Esophagus squamous epithelium (tissue), 5 donors: Measurements from ENCODE around the gene FAM200B. TPM values are rescaled to one million over a fixed set of nuclear protein-coding genes. Genes with fewer than 3 reads are reported as not detected.

Experiments
- DNase-seq: peaks from one replicate; lab custom pipeline; 2025; lab: John Stamatoyannopoulos, UW
- H3K27ac ChIP-seq, 4 donors: fragments of 200-600 bp; sonication (generic); one replicate each; pipeline ENCODE4 v1.5.1; 2016 to 2019; ENCODE audit warnings: mild to moderate bottlenecking in 1 of 4
- H3K27me3 ChIP-seq, 4 donors: fragments of 200-600 bp; sonication (generic); 1 replicate in 3 of 4; 2 replicates in 1 of 4; pipeline versions ENCODE4 v1.5.1 to v1.6.0; 2017 to 2021; ENCODE audit warnings: antibody characterized with exemption in 1 of 4
- H3K36me3 ChIP-seq, 3 donors: fragments of 200-600 bp; sonication (generic); one replicate each; pipeline ENCODE4 v1.5.1; 2016 to 2019
- H3K4me1 ChIP-seq, 3 donors: fragments of 200-600 bp; sonication (generic); one replicate each; pipeline ENCODE4 v1.5.1; 2017 to 2019
- H3K4me3 ChIP-seq, 4 donors: fragments of 200-600 bp; sonication (generic); 1 replicate in 3 of 4; 2 replicates in 1 of 4; pipeline ENCODE4 v1.5.1; 2016 to 2019; ENCODE audit warnings: mild to moderate bottlenecking in 2 of 4, moderate library complexity in 1 of 4
- H3K9me3 ChIP-seq, 3 donors: fragments of 200-600 bp; sonication (generic); one replicate each; pipeline ENCODE4 v1.5.1; 2016 to 2019
- POLR2A ChIP-seq, 4 donors: fragments of 450-650 bp; IDR thresholded peaks; one replicate each; pipeline ENCODE4 v1.6.1; 2017; ENCODE audit warnings: antibody characterized with exemption in 4 of 4, mild to moderate bottlenecking in 4 of 4, moderate library complexity in 3 of 4
- WGBS, 2 donors: methylation state at CpG; one replicate each; pipeline ENCODE4 v1.1.5; 2018; 5-methylcytosine and 5-hydroxymethylcytosine counted together
- intact Hi-C: fragments of 100-400 bp; cut with DNase I; formaldehyde crosslinking; loops from one replicate; pipeline ENCODE4 v1.15.0; 2022
- total RNA-seq, 4 donors: library from RNA; depleted of rRNA; stranded (reverse); fragments of >200 nt; gene quantifications; one replicate each; pipeline ENCODE4 v1.1.0, GENCODE V29; 2016
- TF ChIP-seq, protein P1 (sequence below), 6 experiments: fragments of 450-650 bp in 4 of 6; fragments of 200-600 bp in 2 of 6; sonication (generic) in 2 of 6; IDR thresholded peaks; one replicate each; pipeline ENCODE4 v1.5.1; 2016 to 2019; ENCODE audit warnings: antibody characterized with exemption in 6 of 6, mild to moderate bottlenecking in 4 of 6, moderate library complexity in 4 of 6
- donor health status: DM: yes; HTN: yes; CAD: no.

Gene FAM200B
- 10 to 100 TPM; 17.1 to 39.6 (median 31.4) TPM for total RNA-seq

DNA sequence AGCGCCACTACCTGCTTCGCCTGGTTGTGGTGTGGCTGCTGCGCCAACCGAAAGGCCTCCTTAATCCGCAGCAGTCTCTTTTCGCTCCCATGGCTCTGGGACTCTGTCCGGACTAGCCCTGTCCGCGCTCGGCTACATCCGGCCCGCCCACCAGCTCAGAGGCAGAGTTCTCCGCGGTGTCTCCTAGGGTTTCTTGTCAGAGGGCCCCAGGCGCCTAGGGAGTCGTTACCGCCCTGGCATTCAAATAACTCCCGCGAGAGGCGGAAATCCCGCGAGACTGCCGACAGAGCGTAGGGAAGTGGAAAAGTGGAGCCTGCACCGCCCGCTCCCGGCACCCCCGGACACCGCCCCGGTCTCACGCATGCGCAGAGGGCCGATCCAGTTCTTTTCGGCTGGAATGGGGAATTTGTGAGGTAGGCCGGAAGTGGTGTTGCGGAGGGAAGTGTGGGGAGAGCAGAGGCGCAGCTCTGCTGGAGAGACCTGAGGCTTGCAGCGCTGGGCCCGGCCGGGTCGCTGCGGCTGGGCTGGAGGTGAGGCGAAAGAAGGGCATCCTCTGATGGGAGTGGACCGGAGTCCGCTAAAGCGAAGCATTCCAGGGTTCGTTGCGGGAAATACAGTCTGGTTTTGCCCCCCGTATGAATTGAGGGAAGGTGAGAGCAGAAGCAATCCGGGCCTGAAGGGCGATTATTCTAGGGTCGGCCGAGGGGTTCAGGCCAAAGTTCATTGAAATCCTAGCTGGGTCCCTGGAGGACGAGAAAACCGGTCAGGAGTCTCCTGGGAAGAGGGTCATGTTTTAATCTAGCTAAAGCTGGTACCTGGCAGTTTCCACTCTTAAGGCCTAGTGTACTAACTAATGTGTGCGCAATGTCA is at the start of gene FAM200B:
Gene FAM200B, plus strand, starts transcription at position 456 of the 870 bp plus-strand sequence. CDS start 5,151 bp downstream, outside the sequence.
- H3K9me3 ChIP-seq = no peaks in the 10 kb centered on the region
- no peaks in the 10 kb centered on the region for H3K27me3 ChIP-seq
- 0 to 1% methylated on average over 20 to 28 of the region's 56 CpGs for WGBS, 2 donors
- peak within 1 kb of the TSS; percentile 60 to 79 (median 69) for H3K4me3 ChIP-seq
- H3K4me1 ChIP-seq = peaks cover 3 to 89% (median 19%) of the 10 kb centered on the region in 3 donors
- DNase-seq = peak; percentile 77
- H3K27ac ChIP-seq = peak within 1 kb of the TSS; percentile 91 to 95 (median 92)
- intact Hi-C loops = no loop called here
- H3K36me3 ChIP-seq = peaks cover 0 to 6% (median 0%) of the 10 kb centered on the region in 3 donors
- TF ChIP-seq POLR2A (IDR thresholded peaks at IDR 0.05) = peak in 3 of 4 donors; percentile 79 to 85 (median 80)
- TF ChIP-seq, protein P1, sequence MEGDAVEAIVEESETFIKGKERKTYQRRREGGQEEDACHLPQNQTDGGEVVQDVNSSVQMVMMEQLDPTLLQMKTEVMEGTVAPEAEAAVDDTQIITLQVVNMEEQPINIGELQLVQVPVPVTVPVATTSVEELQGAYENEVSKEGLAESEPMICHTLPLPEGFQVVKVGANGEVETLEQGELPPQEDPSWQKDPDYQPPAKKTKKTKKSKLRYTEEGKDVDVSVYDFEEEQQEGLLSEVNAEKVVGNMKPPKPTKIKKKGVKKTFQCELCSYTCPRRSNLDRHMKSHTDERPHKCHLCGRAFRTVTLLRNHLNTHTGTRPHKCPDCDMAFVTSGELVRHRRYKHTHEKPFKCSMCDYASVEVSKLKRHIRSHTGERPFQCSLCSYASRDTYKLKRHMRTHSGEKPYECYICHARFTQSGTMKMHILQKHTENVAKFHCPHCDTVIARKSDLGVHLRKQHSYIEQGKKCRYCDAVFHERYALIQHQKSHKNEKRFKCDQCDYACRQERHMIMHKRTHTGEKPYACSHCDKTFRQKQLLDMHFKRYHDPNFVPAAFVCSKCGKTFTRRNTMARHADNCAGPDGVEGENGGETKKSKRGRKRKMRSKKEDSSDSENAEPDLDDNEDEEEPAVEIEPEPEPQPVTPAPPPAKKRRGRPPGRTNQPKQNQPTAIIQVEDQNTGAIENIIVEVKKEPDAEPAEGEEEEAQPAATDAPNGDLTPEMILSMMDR (IDR thresholded peaks at IDR 0.05) = peak in 4 of 6 experiments; percentile 16 to 40 (median 26)

DNA sequence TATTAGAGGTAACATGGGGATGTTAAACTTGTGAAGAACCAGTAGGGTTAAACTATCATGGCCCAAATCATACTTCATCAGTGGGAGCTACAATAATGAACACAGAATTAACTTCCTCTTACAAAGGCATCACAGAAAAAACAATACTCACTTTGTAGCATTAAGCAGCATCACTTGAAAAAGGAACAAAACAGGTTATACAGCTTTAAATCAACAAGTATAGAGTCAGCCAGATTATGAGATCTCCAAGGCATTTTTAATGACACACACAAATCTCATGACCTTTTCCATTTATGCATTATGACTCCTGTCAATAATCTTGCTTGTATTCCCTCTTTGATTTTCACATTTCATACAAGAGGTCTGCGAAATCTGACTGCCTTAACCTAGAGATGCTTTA is 44.8 kb upstream of the FAM200B start:
- intact Hi-C loops = no loop called here
- TF ChIP-seq, protein P1 (IDR thresholded peaks at IDR 0.05) = no peak
- no peak for TF ChIP-seq POLR2A (IDR thresholded peaks at IDR 0.05)
- 86 to 89% methylated on average over 1 of the region's 1 CpG for WGBS, 2 donors
- Histone ChIP-seq H3K27me3 (no peaks in the 10 kb centered on the region), H3K36me3 (peaks cover 0 to 96% (median 25%) of the 10 kb centered on the region in 3 donors), H3K9me3 (no peaks in the 10 kb centered on the region), H3K4me1 (peaks cover 0 to 21% (median 0%) of the 10 kb centered on the region in 3 donors), H3K27ac (peak overlapping the region in 2 of 4 donors; percentile 19 to 43), H3K4me3 (no peak overlapping the region)
- no peak for DNase-seq

DNA sequence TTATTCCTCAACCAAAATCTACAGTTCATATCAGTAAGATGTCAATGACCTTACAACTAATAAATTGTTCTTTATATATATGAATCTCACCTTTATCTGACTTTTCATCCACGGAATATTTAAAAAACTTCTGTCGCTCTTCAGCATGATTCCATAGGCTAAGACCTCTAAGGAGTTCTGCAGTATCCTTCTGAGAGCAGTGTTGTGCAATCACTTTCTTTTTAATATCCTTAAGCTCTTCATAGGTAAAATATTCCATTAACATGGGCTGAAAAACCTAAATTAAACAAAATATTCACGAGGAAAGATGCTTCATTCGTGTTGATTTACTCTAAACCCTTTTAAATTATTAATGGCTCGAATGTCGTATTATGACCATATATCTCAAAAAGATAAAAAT is 43.2 kb upstream of the FAM200B start:
- H3K4me1 ChIP-seq = peaks cover 0 to 32% (median 4%) of the 10 kb centered on the region in 3 donors
- DNase-seq = no peak
- intact Hi-C loops = no loop called here
- no peak overlapping the region for H3K4me3 ChIP-seq
- no peaks in the 10 kb centered on the region for H3K9me3 ChIP-seq
- 88 to 93% methylated on average over 6 of the region's 6 CpGs for WGBS, 2 donors
- H3K27me3 ChIP-seq = no peaks in the 10 kb centered on the region
- H3K36me3 ChIP-seq = peaks cover 0 to 87% (median 25%) of the 10 kb centered on the region in 3 donors
- TF ChIP-seq, protein P1 (IDR thresholded peaks at IDR 0.05) = no peak
- TF ChIP-seq POLR2A (IDR thresholded peaks at IDR 0.05) = no peak
- H3K27ac ChIP-seq = no peak overlapping the region

DNA sequence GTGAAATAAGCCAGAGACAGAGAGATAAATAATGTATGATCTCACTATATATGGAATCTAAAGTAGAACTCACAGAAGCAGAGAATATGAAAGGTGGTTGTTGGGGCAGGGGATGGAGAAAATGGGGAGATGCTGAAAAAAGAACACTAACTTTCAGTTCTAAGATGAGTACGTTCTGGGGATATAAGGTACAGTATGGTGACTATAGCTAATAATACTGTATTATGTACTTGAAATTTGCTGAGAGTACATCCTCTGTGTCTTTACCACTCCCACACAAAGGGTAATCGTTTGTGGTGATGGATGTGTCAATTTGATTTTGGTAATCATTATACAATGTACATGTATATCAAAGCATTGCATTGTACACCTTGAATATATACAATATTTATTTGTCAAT is 33.0 kb upstream of the FAM200B start:
- H3K36me3 ChIP-seq = peaks cover 0 to 2% (median 0%) of the 10 kb centered on the region in 3 donors
- no peak for DNase-seq
- H3K4me3 ChIP-seq = no peak overlapping the region
- peaks cover 23 to 92% (median 47%) of the 10 kb centered on the region in 3 donors for H3K4me1 ChIP-seq
- intact Hi-C loops = loop anchor here (10.0 kb wide), 1 partner anchor 164 kb away; no protein-coding TSS in a partner anchor
- no peak overlapping the region for H3K27ac ChIP-seq
- TF ChIP-seq, protein P1 (IDR thresholded peaks at IDR 0.05) = no peak
- TF ChIP-seq POLR2A (IDR thresholded peaks at IDR 0.05) = no peak
- WGBS, 2 donors = 43 to 67% methylated on average over 2 of the region's 2 CpGs
- no peaks in the 10 kb centered on the region for H3K9me3 ChIP-seq
- no peaks in the 10 kb centered on the region for H3K27me3 ChIP-seq
